HG03457 (cell line): ENCODE data around the gene PTCH1.

Experiments
- ATAC-seq: cut with Tn5 transposase; IDR thresholded peaks from one replicate; pipeline ENCODE4 v1.9.1; 2021; ENCODE audit warnings: moderate number of reproducible peaks; ENCODE audit not compliant: unreplicated experiment

Gene PTCH1

DNA sequence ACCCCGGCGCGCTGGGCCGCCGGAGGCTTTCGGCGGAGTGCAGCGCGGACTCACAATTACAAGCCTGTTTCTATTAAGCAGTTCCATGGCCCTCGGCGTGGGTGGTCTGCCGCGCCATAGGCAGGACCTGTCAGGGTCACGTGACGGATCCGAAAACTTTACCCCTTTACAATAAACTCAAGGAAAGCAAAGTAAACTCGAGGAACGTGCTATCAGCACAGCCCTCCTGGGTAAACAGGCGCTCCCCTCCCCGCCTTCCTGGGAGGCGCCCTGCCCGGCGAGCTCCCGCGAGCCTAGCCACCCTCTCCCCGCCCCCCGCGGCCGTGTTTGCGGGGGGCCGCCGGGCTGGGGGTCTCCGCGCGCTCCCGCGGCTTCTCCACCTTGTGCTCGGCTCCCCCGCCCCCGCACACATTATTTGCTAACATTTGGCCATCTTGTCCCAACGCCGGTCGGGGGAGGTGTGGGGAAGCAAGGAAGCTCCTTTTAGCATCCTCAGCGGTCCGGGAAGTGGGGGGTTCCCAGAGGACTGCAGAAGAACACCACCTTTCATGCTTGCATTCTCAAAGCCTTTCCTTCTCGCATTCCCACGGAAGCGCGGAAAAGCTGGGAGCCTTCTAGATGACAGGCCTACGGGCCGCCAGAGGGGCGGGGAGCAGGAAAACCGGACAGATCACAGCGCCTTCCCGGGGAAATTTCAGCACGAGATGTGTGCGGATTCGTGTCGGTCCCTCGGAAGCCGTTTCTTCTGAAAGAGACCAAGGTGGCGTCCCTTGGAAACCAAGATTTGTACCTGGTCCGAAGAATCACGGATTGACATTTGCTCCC lies at the start of gene PTCH1:
Gene PTCH1, minus strand, starts transcription at position 238 of the 825 bp plus-strand sequence.
- ATAC-seq = no peak

DNA sequence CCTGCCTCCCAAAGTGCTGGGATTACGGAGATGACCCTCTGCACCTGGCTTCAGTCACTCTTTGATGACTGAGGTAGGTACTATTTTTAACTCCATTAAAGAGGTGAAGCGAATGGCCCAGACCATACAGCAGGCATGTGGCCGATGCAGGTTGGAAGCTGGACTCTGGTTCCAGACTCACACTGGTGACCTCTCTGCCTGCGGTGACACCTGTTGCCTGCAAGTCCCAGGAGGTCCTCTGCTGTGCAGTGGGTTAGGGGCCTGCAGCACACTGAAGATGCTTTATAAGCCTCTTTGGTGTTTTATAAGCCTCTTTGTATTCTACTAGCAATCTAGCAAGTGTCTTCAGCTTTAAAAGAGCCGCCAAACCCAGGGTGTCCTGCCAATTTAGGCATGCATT lies 49.2 kb upstream of the PTCH1 start:
- no peak for ATAC-seq

DNA sequence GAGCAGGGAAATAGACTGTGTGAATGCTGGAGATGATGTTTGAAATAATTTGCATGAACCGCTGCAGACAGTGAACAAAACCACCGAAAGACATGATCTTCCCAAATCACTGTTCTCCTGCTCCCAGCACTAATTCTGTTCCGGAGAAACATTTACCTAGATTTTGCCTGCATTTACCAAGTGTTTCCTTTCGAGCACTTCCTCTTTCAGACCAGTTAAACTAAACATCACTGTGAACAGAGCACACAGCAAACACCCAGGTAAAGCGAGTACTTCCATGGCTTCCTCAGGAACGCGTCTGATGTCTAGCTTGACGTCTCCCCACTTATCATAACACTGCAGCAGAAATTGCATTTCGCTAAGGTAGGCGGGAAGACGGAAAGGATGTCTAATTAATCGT lies 45.1 kb upstream of the PTCH1 start:
- ATAC-seq = no peak

DNA sequence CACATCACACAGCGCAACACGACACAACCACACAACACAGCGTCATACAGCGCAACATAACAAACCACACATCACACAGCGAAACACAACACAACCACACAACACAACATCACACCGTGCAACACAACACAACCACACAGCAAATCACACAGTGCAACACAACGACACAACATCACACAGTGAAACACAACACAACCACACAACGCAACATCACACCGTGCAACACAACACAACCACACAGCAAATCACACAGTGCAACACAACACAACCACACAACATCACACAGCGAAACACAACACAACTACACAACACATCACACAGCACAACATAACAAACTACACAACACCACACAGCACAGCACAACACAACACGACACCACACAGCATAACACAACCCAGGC lies 40.4 kb upstream of the PTCH1 start:
- ATAC-seq = no peak

DNA sequence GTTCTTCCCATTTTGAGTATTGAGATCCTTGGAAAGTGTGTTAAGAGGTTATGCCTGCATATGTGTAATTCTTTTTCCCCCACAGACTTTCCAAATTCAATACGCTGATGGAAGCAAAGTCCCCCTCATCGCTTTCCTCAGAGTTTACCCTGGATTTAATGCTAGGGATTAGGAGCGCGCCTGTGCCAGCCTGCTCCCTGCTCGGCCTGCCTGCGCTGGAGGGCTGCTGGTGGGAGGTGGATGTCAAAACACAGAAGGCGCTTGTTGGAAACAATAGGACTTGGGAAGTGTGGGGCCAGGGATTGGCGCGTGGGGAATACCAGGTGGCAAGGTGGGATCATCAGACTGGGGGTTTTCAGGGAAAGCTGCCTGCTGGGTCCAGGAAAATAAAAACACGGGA lies 39.8 kb upstream of the PTCH1 start:
- ATAC-seq = no peak

DNA sequence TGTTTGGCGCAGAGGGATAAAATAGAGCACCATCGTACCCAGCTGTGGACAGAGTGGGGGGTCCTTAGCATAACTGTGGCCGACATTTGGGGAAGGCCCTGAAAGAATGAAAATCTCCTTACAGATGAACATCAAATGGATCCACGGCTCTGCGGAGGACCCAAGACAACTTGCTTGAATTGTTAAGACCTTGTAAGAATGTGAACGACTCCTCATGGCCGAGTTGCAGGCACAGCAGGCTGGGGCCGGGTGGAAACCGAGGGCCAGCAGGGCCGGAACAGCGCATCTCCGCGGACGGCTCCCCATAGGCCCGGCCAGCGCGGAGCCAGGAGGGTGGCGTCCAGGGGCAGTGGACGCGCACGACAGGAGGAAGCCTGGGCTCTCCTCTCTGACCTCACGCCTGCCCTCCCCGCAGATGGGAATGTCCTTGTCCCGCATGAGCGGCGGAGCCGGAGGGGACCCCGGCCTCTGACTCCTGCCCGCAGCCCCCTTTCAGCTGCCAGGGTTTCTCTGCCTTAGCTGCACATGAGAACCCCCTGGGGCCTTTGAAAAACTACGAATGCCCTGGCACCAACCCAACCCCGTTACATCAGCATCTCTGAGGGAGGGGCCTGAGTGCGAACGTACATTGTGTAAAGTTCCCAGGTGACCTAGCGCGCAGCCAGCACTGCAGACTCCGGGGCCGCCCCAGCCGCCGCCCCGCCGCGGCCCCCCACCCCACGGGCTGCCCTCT lies 36.2 kb upstream of the PTCH1 start:
- no peak for ATAC-seq

DNA sequence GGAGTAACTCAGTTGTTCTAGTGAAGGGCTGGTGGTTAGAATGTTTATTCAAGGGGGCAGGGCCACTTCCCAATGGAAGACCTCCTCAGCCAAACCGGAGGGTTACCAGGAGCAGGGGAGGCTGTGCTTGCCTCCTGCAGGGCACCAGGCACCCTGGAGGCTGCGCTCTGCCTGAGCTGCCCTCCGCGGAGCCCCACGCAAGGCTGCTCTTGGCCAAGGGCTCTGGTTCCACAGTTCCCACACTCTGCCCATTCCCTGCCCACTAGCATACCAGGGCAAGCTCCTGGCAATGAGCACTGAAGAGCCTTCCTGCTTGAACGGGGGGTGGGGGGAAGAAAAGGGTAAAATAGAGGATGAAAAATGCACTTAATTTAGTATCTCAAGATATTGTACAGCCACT lies 35.5 kb upstream of the PTCH1 start:
- ATAC-seq = no peak

DNA sequence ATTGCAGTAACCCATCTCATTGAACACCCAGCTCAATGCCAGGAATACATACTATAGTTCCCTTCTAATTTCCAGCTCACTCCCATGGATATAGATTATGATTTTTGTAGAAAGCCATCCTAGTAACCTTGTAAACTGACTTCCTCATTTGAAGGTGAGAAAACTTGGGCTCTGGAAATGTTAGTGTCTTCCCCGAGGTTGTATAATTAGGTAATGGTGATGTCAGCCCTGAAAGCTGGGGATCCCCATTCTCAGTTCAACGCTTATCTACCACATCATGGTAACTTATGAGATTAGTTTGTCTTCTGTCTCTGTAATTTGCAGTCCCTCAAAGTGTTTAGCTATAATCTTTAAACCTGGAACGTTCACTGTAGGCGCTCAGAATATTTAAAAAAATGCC lies 34.6 kb upstream of the PTCH1 start:
- no peak for ATAC-seq

DNA sequence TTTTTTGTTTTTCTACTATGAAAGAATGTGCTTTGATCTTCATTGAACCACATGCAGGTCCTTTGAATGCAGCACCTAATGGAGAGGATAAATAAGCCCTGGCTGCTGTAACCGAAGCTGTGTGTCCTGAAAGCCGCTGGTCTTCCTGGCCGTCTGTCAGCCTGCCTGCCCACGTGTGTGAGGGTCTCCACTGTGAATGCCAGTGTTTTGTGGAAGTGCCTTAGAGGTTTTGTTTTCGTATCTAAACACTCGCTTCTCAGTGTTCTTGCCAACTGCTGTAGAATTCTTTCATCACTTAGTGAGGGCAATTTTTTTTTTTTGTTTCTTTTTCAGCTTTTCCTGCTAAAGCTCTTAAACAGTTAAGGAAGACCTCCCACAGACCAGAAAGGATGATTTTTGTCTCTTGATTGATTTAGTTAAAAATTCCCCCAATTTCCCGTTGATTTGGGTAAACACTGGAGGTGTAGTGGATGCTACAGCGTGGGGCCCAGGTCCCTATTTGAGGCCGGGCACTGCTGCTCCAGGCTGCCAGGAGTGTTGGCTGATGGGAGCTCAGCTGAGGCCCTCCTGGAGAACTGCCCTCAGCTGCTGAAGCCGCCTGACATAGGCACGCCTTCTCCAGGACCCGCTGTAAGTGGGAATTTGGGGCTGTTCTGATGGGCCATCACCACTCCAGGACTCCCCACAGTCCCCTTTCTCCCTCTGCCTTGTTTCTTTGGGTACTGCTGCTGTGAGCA lies 29.2 kb upstream of the PTCH1 start:
- no peak for ATAC-seq

DNA sequence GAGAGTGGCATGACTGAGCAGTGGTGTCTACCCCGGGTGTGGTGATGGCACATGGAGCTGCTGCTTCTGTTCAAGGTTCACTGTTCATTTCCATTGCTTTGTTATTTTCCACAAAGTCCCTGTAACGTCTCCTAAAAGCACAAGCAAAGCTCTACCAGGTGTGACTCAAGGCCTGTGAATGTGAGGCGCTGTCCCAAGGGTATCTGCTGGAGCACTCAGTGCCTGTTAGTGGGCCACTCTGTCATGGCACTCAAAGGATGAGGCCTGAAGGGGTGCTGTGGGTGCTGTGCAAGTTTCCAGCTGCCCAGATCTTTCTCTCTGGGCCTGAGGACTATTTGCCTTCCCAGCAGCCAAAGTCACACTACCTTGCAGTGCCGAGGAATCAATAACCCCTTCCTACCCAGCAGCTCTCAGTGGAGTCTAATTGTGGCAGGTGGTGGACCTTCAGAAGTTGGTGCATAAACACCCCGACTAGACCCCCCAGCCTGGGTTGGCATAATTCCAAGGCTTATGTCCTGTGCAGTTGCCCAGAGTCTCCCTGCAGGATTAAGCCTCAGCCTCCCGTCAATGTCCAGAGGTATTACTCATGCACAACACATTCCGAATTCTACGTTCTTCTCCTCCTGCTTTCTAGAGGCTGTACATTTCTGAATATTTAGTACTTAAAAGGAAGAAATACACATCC lies 17.4 kb upstream of the PTCH1 start:
- no peak for ATAC-seq

DNA sequence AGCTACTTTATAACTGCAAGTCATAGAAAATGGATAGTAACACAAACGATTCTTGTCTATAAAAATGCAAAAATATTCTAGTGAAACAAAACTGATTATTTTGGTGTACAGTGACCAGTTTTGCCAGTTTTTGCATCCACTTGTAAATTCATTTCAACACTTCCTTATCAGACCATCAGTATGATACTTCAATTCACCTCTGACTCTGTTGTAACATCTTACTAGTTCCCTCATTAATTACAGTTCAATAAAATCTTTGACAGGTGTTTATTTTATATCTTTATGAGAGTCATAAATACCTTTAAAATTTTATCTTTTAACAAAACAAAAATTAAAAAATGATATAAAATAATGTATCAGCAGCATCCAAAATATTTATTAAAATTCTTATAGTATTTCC lies 13.1 kb upstream of the PTCH1 start:
- no peak for ATAC-seq

DNA sequence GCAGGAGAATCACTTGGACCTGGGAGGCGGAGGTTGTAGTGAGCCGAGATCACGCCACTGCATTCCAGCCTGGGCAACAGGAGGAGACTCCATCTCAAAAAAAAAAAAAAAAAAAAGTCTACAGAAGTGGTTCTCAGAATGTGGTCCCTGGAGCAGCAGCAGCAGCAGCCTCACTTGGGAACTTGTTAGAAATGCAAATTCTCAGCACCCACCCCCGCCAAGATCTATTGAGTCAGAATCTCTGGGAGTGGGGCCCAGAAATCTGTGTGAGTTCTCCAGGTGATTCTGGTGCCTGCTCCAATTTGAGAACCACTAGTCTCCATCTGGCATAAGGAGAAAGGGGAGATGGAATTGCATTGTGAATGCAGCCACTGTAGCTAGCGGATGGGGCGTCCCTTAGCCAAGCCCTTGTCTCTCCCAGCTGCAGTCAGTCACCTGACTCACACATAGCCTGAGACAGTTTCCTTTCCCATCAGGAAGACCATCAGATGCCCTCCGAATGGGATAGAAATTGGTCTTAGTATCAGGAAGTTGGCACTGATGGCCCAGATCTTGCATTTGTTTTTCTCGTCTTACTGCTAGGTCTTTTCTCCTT lies 12.2 kb upstream of the PTCH1 start:
- ATAC-seq = no peak

DNA sequence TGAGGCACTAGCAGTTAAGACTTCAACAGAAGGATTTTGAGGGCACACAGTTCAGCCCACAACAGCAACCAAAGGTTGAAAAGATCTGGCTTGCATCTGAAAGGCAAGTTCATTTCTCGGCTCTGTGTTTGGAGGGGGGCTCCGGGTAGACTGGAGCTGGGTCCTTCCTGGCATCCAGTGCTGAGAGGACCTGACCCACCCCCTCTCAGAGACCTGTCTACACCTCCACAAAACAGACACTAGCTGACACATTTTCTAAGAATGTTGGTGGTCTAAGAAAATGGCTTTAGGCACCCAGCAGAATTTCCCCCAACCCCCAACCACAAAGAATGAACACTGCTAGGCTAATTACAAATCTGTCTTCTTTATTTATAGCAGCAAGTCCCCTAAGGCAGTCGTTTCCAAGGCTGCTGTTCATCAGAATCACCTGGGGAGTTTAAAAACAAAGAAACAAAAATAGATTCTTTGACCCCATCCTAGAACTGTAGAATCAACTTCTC lies 6.2 kb upstream of the PTCH1 start:
- ATAC-seq = no peak

DNA sequence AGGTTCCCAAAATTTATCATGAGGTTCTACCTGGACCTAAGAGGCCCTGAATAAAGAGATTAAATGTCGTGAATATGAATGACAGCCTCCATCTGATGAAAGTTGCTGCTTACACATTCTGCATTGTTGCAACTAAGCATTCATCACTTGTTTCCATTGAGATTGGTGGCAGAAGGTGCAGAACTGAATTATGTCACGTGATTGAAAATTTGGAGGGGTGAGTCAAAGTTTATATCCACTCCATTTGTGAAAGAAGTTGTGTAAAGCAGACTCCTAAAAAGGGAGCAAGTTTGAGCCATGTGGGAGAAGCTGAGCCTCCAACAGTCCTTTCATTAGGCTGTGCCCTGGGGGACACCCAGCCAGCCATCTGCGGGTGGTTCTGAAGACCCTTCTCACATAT lies 4.9 kb upstream of the PTCH1 start:
- no peak for ATAC-seq

DNA sequence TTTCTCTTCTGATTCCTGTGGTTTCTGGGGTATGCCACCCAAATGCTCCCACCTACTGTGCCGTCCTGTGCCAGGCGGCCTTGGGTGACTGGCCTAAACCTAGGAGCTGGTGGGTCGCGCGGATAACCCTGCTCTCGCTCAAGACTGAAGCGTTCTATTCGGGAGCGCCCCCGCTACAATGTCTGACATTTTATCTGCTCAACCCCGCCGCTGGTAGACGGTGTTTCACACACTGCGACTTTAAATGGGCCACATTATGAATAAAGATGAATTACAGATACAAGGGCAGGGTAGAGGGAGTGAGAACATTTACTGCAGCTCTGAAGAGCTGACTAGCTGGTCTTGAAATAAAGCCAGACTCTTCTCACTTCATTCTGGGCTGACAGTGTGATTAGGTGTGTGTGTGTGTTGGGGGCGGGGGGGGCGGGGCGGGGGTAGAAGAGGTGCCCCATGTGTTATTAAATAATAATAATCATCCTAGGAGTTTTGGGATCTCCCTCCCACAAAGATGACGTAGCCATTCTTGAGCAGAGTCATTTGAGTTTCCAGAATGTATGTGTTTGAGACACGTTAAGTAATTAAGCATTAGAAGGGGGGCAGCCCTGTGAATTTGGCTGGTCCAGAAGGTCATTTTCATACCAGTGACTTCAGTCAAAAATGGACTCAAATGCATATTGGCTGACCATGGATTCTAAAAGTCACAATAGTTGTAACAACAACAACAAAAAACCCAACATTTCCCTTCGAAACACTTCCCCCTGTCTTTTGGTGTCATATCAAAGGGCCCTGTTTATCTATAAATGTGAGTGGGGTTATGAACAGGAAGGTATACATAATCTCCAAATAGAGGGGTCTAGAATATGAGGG lies 1.0 kb upstream of the PTCH1 start:
- ATAC-seq = no peak

DNA sequence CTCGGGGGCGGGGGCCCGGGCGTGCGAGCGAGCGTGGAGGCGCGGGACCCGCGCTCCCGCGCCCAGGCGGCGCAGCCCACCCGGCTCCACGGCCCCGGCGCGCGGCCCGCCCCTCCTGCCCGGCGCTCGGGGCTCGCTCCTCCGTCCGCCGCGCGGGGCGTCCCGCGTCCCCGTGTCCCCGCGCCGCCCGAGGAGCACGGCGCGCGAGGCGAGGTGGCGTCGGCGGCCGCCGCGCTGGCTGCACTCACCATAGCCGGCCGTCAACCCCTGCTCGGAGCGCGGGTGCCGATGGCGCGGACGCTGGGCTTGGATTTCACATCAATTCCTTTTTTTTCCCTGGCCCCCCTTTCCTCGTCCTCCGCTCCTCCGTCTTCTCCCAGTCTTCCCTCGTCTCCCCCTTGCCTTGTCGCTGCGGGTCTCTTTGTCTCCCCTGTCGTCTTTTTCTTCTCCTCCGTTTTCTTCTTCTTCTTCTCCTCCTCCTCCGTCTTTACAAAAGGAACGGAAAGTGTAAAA lies 494 bp downstream of the PTCH1 start:
- ATAC-seq = no peak

DNA sequence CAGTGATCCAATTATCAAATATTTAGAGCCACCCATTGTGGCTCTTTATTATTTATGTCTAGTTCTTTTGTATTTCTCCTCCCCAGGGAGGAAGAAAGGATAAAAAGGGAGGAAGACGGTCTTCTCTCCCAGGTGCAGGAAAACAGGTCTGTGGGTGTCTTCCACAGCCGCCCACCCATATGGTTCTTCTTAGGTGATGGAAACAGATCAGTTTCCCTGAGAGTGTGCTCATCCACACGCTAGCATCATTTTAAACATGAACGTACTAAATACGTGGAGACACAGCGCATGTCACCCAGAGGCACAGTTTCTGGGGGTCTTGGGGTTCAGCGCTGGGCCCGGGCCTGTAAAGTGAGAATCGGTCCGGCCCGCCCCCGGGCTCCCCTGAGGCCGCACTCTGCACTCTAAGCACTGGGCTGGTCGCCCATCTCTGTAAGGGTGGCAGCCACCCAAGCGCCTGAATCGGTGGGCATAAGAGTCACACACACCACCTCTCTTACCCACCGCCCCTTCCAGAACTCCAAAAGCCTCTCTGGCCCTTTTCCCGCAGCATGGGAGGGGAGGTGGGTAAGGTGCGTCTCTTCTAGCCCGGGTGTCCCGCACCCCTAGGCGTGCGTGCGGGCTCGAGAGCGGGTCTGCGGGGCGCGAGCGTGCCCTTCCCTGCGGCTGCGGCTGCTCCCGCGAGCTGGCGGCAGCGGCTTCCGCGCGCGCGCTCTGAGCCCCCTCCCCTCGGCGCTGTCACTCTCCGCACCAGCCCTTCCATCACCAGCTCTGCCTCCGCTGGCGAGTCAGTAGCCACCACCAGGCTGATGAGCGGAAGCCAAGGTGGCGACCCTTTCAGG lies 1.3 kb downstream of the PTCH1 start:
- no peak for ATAC-seq

DNA sequence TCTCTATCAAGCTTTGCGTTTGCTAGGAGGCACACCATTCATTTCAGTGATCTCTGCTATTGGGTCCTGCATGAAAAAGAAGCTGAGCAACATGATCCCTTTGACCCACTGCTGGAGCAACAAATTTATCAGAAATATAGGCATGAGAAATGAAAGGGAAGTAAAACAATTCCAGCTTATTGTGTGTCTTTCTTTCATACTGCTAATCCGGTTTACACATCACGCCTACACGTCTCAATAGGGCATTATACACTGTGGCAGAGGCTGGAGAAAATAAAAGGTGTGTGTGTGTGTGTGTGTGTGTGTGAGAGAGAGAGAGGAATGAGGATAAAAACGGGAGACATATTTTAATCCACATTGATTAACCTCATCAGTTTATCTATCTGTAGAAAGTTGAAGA lies 2.4 kb downstream of the PTCH1 start:
- ATAC-seq = no peak

DNA sequence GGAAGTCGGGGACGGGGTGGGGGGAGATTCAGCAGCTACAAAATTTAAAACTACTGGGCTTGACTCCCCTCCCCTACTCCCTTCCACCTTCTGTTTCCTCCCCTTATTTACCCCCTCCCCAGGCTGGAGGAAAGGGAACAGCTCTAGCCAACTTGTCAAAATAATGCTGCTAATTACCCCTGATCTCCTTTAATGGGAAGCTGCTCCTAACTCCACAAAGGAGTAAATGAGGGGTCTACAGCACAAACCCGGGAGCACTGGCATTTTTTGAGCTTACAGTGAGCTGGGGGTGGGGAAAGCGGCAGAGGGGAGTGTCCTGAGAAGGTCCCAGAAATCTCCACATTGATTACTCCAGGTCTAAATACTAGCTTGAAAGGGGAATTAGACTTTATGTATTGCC lies 3.1 kb downstream of the PTCH1 start:
- no peak for ATAC-seq
